Activated effector memory CD4-positive, alpha-beta T cell treated with anti-CD3 and anti-CD28 coated beads, Interleukin-2, amount 50 U/mL, for 16 hours (primary cell): ENCODE measurements around the gene LRIG3.
"Not testable (repeated sequence)": the region's sequence is repeated elsewhere in the genome, so short reads cannot be mapped to it uniquely, and the experiment has no call there.

Source experiments
- DNase-seq: peaks from one replicate; pipeline ENCODE4 v3.0.0-alpha.2; 2020

The LRIG3 gene

GRCh38 chr12:58920102-58920960 lies at the start of gene LRIG3:
TSS of gene LRIG3 (minus strand) at chr12:58920504. CDS start at chr12:58920235, 269 bp downstream.
- DNase-seq: no peak

GRCh38 chr12:58969237-58969636 lies 48.9 kb upstream of the LRIG3 start:
- DNase-seq: no peak

GRCh38 chr12:58967561-58967960 lies 47.3 kb upstream of the LRIG3 start:
- no peak for DNase-seq

GRCh38 chr12:58966939-58967338 lies 46.6 kb upstream of the LRIG3 start:
- DNase-seq: no peak

GRCh38 chr12:58965568-58965967 lies 45.3 kb upstream of the LRIG3 start:
- no peak for DNase-seq

- no peak for DNase-seq
These were observed 43.5 kb upstream of the LRIG3 start for GRCh38 chr12:58963844-58964243.

- DNase-seq: no peak
These were observed 41.6 kb upstream of the LRIG3 start for GRCh38 chr12:58961906-58962305.

GRCh38 chr12:58961166-58961565 lies 40.9 kb upstream of the LRIG3 start:
- no peak for DNase-seq

- no peak for DNase-seq
These were observed 39.5 kb upstream of the LRIG3 start for GRCh38 chr12:58959639-58960300.

GRCh38 chr12:58957298-58957697 lies 37.0 kb upstream of the LRIG3 start:
- DNase-seq: no peak

GRCh38 chr12:58955849-58956248 lies 35.5 kb upstream of the LRIG3 start:
- DNase-seq: no peak

GRCh38 chr12:58954002-58954401 lies 33.7 kb upstream of the LRIG3 start:
- DNase-seq: no peak

- DNase-seq: no peak
These were observed 30.4 kb upstream of the LRIG3 start for GRCh38 chr12:58950739-58951100.

GRCh38 chr12:58949954-58950738 lies 29.8 kb upstream of the LRIG3 start:
- not testable (repeated sequence) for DNase-seq

- DNase-seq: no peak
These were observed 22.8 kb upstream of the LRIG3 start for GRCh38 chr12:58943079-58943478.

- no peak for DNase-seq
These were observed 22.0 kb upstream of the LRIG3 start for GRCh38 chr12:58942345-58942744.

GRCh38 chr12:58939399-58940100 lies 19.2 kb upstream of the LRIG3 start:
- no peak for DNase-seq

- DNase-seq: no peak
These were observed 18.1 kb upstream of the LRIG3 start for GRCh38 chr12:58938440-58938839.

GRCh38 chr12:58934528-58934927 lies 14.2 kb upstream of the LRIG3 start:
- no peak for DNase-seq

GRCh38 chr12:58932806-58933681 lies 12.7 kb upstream of the LRIG3 start:
- no peak for DNase-seq

- no peak for DNase-seq
These were observed 11.2 kb upstream of the LRIG3 start for GRCh38 chr12:58931518-58931917.

- DNase-seq: no peak
These were observed 10.5 kb upstream of the LRIG3 start for GRCh38 chr12:58930770-58931324.
